Vagina (tissue), 2 donors: ENCODE measurements around the gene GAN.

Experiments
- POLR2A ChIP-seq, 2 donors: fragments of 450-650 bp; IDR thresholded peaks; one replicate each; pipeline ENCODE4 v1.6.1; 2017; ENCODE audit warnings: antibody characterized with exemption in 2 of 2, mild to moderate bottlenecking in 2 of 2, moderate library complexity in 2 of 2
- POLR2AphosphoS5 ChIP-seq, 2 donors: sonication (generic); formaldehyde crosslinking; IDR thresholded peaks; one replicate each; pipeline ENCODE4 v1.9.0; 2017; ENCODE audit warnings: antibody characterized with exemption in 2 of 2, mild to moderate bottlenecking in 2 of 2, low read depth in 1 of 2; ENCODE audit not compliant: insufficient read depth in 1 of 2
- TF ChIP-seq, protein P1 (sequence below), 3 experiments: fragments of 450-650 bp in 2 of 3; fragments of 200-600 bp in 1 of 3; sonication (generic) in 1 of 3; IDR thresholded peaks; one replicate each; pipeline ENCODE4 v1.5.1; 2017 to 2019; ENCODE audit warnings: antibody characterized with exemption in 3 of 3, mild to moderate bottlenecking in 2 of 3, moderate library complexity in 2 of 3

DNA sequence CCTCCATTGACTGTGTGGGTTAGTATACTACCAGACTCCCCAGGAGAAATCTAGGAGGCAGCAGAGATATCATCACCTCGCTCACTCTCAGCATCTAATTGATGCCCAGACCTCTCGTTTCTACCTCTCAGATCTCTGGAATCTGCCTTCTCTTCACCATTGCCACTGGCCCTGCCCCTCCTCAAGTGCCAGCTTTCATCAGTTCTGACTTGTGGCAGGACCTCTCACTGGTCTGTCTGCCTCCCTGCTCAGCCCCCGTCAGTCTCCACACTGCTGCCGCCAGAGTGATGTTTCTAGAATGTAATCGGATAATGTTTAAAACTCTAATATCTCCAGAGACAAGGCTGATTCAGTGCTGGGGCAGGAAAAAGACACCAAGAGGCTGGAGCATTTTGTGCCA lies 15.2 kb downstream of the GAN start:
- TF ChIP-seq POLR2A (IDR thresholded peaks at IDR 0.05) = no peak
- TF ChIP-seq, protein P1, sequence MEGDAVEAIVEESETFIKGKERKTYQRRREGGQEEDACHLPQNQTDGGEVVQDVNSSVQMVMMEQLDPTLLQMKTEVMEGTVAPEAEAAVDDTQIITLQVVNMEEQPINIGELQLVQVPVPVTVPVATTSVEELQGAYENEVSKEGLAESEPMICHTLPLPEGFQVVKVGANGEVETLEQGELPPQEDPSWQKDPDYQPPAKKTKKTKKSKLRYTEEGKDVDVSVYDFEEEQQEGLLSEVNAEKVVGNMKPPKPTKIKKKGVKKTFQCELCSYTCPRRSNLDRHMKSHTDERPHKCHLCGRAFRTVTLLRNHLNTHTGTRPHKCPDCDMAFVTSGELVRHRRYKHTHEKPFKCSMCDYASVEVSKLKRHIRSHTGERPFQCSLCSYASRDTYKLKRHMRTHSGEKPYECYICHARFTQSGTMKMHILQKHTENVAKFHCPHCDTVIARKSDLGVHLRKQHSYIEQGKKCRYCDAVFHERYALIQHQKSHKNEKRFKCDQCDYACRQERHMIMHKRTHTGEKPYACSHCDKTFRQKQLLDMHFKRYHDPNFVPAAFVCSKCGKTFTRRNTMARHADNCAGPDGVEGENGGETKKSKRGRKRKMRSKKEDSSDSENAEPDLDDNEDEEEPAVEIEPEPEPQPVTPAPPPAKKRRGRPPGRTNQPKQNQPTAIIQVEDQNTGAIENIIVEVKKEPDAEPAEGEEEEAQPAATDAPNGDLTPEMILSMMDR (IDR thresholded peaks at IDR 0.05) = no peak
- TF ChIP-seq POLR2AphosphoS5 (IDR thresholded peaks at IDR 0.05; ENCODE audit: insufficient read depth in 1 of 2, low read depth in 1 of 2) = no peak
